GM12875 (cell line): ENCODE data around the gene GABBR1.

Experiments used
- H3K4me3 ChIP-seq: one replicate; pipeline ENCODE4 v1.5.1; 2011; ENCODE audit warnings: low read depth, low read length, control low read depth
- CTCF ChIP-seq: IDR thresholded peaks from 2 replicates; pipeline ENCODE4 v1.5.1; 2011; ENCODE audit warnings: low read depth, mild to moderate bottlenecking, control low read depth, inconsistent platforms, low read length, moderate library complexity, borderline replicate concordance; ENCODE audit not compliant: insufficient read depth

GABBR1 gene

GRCh38 chr6:29632789-29633533, at the start of gene GABBR1:
Gene GABBR1, minus strand, starts transcription at chr6:29633183. Its CDS starts 798 bp downstream, at chr6:29632385.
- TF ChIP-seq CTCF, result no peak

GRCh38 chr6:29681811-29682210, 48.8 kb upstream of the GABBR1 start:
- no peak overlapping the region for H3K4me3 ChIP-seq
- no peak for TF ChIP-seq CTCF

More at GRCh38 chr6:29632789-29633533, at the start of gene GABBR1:
- H3K4me3 ChIP-seq, result peak within 1 kb of the TSS; percentile 42

- TF ChIP-seq CTCF, result no peak
- H3K4me3 ChIP-seq, result no peak within 1 kb of the TSS
Measured at GRCh38 chr6:29680904-29681303, 47.9 kb upstream of the GABBR1 start, which contains the start of gene ZFP57. Gene ZFP57, minus strand, starts transcription at chr6:29681152. Its CDS starts 4,149 bp downstream, at chr6:29677003.

GRCh38 chr6:29680416-29680815, 47.4 kb upstream of the GABBR1 start:
- no peak for TF ChIP-seq CTCF
- no peak overlapping the region for H3K4me3 ChIP-seq

GRCh38 chr6:29679962-29680361, 47.0 kb upstream of the GABBR1 start:
- H3K4me3 ChIP-seq, result no peak overlapping the region
- no peak for TF ChIP-seq CTCF

- no peak overlapping the region for H3K4me3 ChIP-seq
- TF ChIP-seq CTCF, result no peak
Measured at GRCh38 chr6:29678114-29678513, 45.1 kb upstream of the GABBR1 start.

- no peak overlapping the region for H3K4me3 ChIP-seq
- no peak for TF ChIP-seq CTCF
Measured at GRCh38 chr6:29676981-29677601, 44.1 kb upstream of the GABBR1 start.
